SK-N-SH (cell line): ENCODE measurements around the gene VDAC1. TPM values are rescaled to one million over a fixed set of nuclear protein-coding genes. Genes with fewer than 3 reads are reported as not detected.

ENCODE experiments used
- CTCF ChIA-PET: fragments of 300-600, 350-600 bp; formaldehyde crosslinking; extraction: SDS; loops from one replicate; lab custom pipeline; 2021; lab: Yijun Ruan, JAX
- POLR2A ChIA-PET: fragments of 350-600 bp; sonication (Branson Sonifier 250); formaldehyde crosslinking; extraction: SDS; loops from one replicate; lab custom pipeline; 2020; ENCODE audit warnings: antibody characterized with exemption, inconsistent platforms; lab: Yijun Ruan, JAX
- DNase-seq: peaks from one replicate; pipeline ENCODE4 v3.0.0; 2012
- H2AFZ ChIP-seq: fragments of 200-600 bp; sonication (generic); 2 replicates; pipeline ENCODE4 v1.8.1; 2016; ENCODE audit warnings: antibody characterized with exemption, mild to moderate bottlenecking, low read depth
- H3F3A ChIP-seq: fragments of 200-600 bp; sonication (generic); replicated peaks from 2 replicates; pipeline ENCODE3; 2016; ENCODE audit warnings: antibody characterized with exemption, mild to moderate bottlenecking; ENCODE audit not compliant: insufficient read depth
- H3K27ac ChIP-seq, 2 experiments: fragments of 200-500 bp in 1 of 2; fragments of 200-600 bp in 1 of 2; sonication (Bioruptor generic) in 1 of 2; sonication (generic), shearing (Covaris generic) in 1 of 2; 2 replicates each; pipeline versions ENCODE4 v1.5.1 to v1.6.1; 2014 to 2016; ENCODE audit warnings: low read depth in 2 of 2, inconsistent platforms in 1 of 2, low read length in 1 of 2, mild to moderate bottlenecking in 1 of 2, mixed read lengths in 1 of 2
- H3K27me3 ChIP-seq: fragments of 200-600 bp; sonication (generic), shearing (Covaris generic); 2 replicates; pipeline ENCODE4 v1.6.1; 2016; ENCODE audit warnings: mixed run types; ENCODE audit not compliant: insufficient read depth
- H3K36me3 ChIP-seq, 2 experiments: fragments of 200-500 bp in 1 of 2; fragments of 200-600 bp in 1 of 2; sonication (Bioruptor generic) in 1 of 2; sonication (generic) in 1 of 2; replicated peaks in 1 of 2; 2 replicates each; pipeline versions ENCODE3 to v1.5.1; 2014 to 2016; ENCODE audit warnings: low read length in 1 of 2, mild to moderate bottlenecking in 1 of 2; ENCODE audit not compliant: insufficient read depth in 2 of 2, control insufficient read depth in 1 of 2
- H3K4me1 ChIP-seq, 2 experiments: fragments of 200-500 bp in 1 of 2; fragments of 200-600 bp in 1 of 2; sonication (Bioruptor generic) in 1 of 2; sonication (generic), shearing (Covaris generic) in 1 of 2; 2 replicates each; pipeline versions ENCODE4 v1.5.1 to v1.6.1; 2014 to 2016; ENCODE audit warnings: low read depth in 1 of 2, low read length in 1 of 2, mixed run types in 1 of 2; ENCODE audit not compliant: insufficient read depth in 2 of 2, control insufficient read depth in 1 of 2
- H3K4me2 ChIP-seq: fragments of 200-600 bp; sonication (generic), shearing (Covaris generic); 2 replicates; pipeline ENCODE4 v1.6.1; 2017; ENCODE audit warnings: mixed run types
- H3K4me3 ChIP-seq, 2 experiments: fragments of 200-500 bp in 1 of 2; fragments of 200-600 bp in 1 of 2; sonication (Bioruptor generic) in 1 of 2; sonication (generic), shearing (Covaris generic) in 1 of 2; 2 replicates each; pipeline versions ENCODE4 v1.5.1 to v1.8.1; 2014 to 2016; ENCODE audit warnings: low read depth in 2 of 2, inconsistent platforms in 1 of 2, low read length in 1 of 2, mild to moderate bottlenecking in 1 of 2, mixed read lengths in 1 of 2, moderate library complexity in 1 of 2
- H3K79me2 ChIP-seq: fragments of 200-600 bp; sonication (generic); 2 replicates; pipeline ENCODE4 v1.8.1; 2017; ENCODE audit warnings: mild to moderate bottlenecking; ENCODE audit not compliant: insufficient read depth
- H3K9ac ChIP-seq: fragments of 200-600 bp; sonication (generic); 2 replicates; pipeline ENCODE4 v1.6.1; 2017; ENCODE audit warnings: mixed run types
- H3K9me2 ChIP-seq: fragments of 200-600 bp; sonication (generic); 2 replicates; pipeline ENCODE4 v1.6.1; 2017; ENCODE audit warnings: mixed run types
- H3K9me3 ChIP-seq: fragments of 200-600 bp; sonication (generic); 2 replicates; pipeline ENCODE4 v1.6.1; 2017; ENCODE audit warnings: mixed run types, mild to moderate bottlenecking, moderate library complexity
- H4K20me1 ChIP-seq: fragments of 200-600 bp; sonication (generic); 2 replicates; pipeline ENCODE4 v1.6.1; 2017; ENCODE audit warnings: mild to moderate bottlenecking, mixed run types; ENCODE audit not compliant: insufficient read depth
- EZH2phosphoT487 ChIP-seq: fragments of 200-600 bp; sonication (generic); IDR thresholded peaks from 2 replicates; pipeline ENCODE4 v1.6.1; 2017; ENCODE audit warnings: low read depth, mixed run types, mild to moderate bottlenecking, antibody characterized with exemption, moderate library complexity, borderline replicate concordance
- GABPA ChIP-seq: IDR thresholded peaks from 2 replicates; pipeline ENCODE4 v1.4.0; 2012; ENCODE audit warnings: low read depth, mild to moderate bottlenecking
- MXI1 ChIP-seq: IDR thresholded peaks from 2 replicates; pipeline ENCODE4 v1.6.1; 2012; ENCODE audit warnings: mild to moderate bottlenecking, low read depth, low read length, improper control_type of control experiment
- NRF1 ChIP-seq: IDR thresholded peaks from 2 replicates; pipeline ENCODE4 v1.6.1; 2012; ENCODE audit warnings: low read depth, mild to moderate bottlenecking, low read length
- PBX3 ChIP-seq: IDR thresholded peaks from 2 replicates; pipeline ENCODE4; 2012
- RAD21 ChIP-seq: IDR thresholded peaks from 2 replicates; pipeline ENCODE4 v1.6.1; 2012; ENCODE audit warnings: mild to moderate bottlenecking, low read length
- RCOR1 ChIP-seq: fragments of 150-350 bp; IDR thresholded peaks from 2 replicates; pipeline ENCODE4 v1.6.1; 2017; ENCODE audit warnings: antibody characterized with exemption, low read length
- SIN3A ChIP-seq: IDR thresholded peaks from 2 replicates; pipeline ENCODE4 v1.6.1; 2012; ENCODE audit warnings: low read depth, mild to moderate bottlenecking, low read length, moderate library complexity, borderline replicate concordance
- USF2 ChIP-seq: fragments of 150-350 bp; IDR thresholded peaks from 2 replicates; pipeline ENCODE4 v1.6.1; 2017; ENCODE audit warnings: antibody characterized with exemption, low read length, low read depth, borderline replicate concordance
- WGBS: methylation state at CpG from one replicate; pipeline ENCODE4 v1.1.6; 2017; ENCODE audit warnings: low lambda C conversion rate; 5-methylcytosine and 5-hydroxymethylcytosine counted together
- polyA plus RNA-seq, 3 experiments: library from polyadenylated mRNA; depleted of rRNA; stranded (reverse); fragments of >200 nt; gene quantifications; 2 replicates each; pipeline ENCODE4 v1.2.3, GENCODE V29; 2012
- TF ChIP-seq, protein P1 (sequence below): fragments of 150-350 bp; IDR thresholded peaks from 2 replicates; pipeline ENCODE4 v1.6.1; 2016; ENCODE audit warnings: mild to moderate bottlenecking, low read depth, low read length

Gene VDAC1
- polyA plus RNA-seq, 1 of the 3 experiments (the other 2 are of a cell fraction), result 166 TPM

DNA sequence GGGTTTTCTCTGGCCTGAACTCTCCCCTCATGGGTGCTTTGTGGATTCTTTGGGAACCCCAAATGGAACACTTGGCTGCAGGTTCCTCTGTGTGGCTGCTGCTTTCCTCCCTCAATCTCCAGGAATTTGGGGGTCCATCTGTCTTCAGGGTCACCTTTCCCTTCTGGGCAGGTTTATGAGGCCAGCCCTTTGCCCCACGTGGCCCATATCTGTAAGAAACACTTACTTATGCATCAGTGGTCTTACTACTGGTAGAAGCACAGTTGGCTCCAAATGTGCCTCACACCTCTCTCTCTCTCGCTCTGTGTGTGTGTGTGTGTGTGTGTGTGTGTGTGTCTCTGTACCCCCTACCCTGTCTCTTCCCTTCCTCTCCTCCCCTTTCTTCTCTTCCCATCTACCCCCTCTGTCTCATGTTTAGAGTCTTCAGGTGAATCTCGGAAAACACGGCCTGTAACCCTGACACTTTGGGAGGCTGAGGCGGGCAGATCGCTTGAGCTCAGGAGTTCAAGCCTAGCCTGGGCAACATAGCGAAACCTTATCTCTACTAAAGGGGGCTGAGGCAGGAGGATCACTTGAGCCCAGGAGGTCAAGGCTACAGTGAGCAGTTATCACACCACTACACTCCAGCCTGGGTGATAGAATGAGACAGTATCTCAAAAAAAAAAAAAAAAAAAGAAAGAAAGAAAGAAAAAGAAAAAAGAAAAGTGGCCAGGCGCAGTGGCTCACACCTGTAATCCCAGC, 63.1 kb downstream of the VDAC1 start:
- Histone ChIP-seq H3K27me3 (no peaks in the 10 kb centered on the region), H3K27ac (no peak overlapping the region), H4K20me1 (no peaks in the 10 kb centered on the region), H3K79me2 (no peaks in the 10 kb centered on the region), H3K4me1 (no peaks in the 10 kb centered on the region), H3K9ac (no peak overlapping the region), H3K9me2 (no peaks in the 10 kb centered on the region), H3K4me3 (no peak overlapping the region), H3K4me2 (no peak overlapping the region), H3K36me3 (no peaks in the 10 kb centered on the region), H3F3A (no peaks in the 10 kb centered on the region), H3K9me3 (no peaks in the 10 kb centered on the region), H2AFZ (no peak overlapping the region)
- TF ChIP-seq EZH2phosphoT487 (no peak), GABPA (no peak), PBX3 (no peak), RCOR1 (no peak), USF2 (no peak), MXI1 (no peak), SIN3A (no peak)
- TF ChIP-seq, protein P1, sequence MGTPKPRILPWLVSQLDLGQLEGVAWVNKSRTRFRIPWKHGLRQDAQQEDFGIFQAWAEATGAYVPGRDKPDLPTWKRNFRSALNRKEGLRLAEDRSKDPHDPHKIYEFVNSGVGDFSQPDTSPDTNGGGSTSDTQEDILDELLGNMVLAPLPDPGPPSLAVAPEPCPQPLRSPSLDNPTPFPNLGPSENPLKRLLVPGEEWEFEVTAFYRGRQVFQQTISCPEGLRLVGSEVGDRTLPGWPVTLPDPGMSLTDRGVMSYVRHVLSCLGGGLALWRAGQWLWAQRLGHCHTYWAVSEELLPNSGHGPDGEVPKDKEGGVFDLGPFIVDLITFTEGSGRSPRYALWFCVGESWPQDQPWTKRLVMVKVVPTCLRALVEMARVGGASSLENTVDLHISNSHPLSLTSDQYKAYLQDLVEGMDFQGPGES, result no peak
- 71% methylated on average over 8 of the region's 8 CpGs for WGBS
- ChIA-PET CTCF (interaction anchor here (5.6 kb wide), 1 partner anchor 519 kb away, joined by 67 read pairs; no protein-coding TSS in a partner anchor), POLR2A (no interaction called here)
- DNase-seq, result no peak

GRCh38 chr5:133939668-133940067, 65.1 kb downstream of the VDAC1 start:
- H3F3A ChIP-seq, result peaks cover 6% of the 10 kb centered on the region
- WGBS, result 93% methylated on average over 3 of the region's 3 CpGs

More at GRCh38 chr5:133939668-133940067, 65.1 kb downstream of the VDAC1 start:
- no peak for DNase-seq
- H3K27ac ChIP-seq, result no peak overlapping the region
- H3K9me2 ChIP-seq, result no peaks in the 10 kb centered on the region
- H3K4me1 ChIP-seq, result no peaks in the 10 kb centered on the region
- ChIA-PET CTCF (interaction anchor here (1.0 kb wide), 1 partner anchor 516 kb away, joined by 3 read pairs; no protein-coding TSS in a partner anchor), POLR2A (no interaction called here)
- no peaks in the 10 kb centered on the region for H3K36me3 ChIP-seq
- H3K4me3 ChIP-seq, result no peak overlapping the region
- TF ChIP-seq NRF1 (no peak), RAD21 (no peak)
- TF ChIP-seq, all 33 proteins: peak for 0
- Histone ChIP-seq H3K27me3 (no peaks in the 10 kb centered on the region), H3K9ac (no peak overlapping the region), H4K20me1 (no peaks in the 10 kb centered on the region), H3K9me3 (no peaks in the 10 kb centered on the region), H3K4me2 (no peak overlapping the region), H2AFZ (no peak overlapping the region), H3K79me2 (no peaks in the 10 kb centered on the region)
